A673 (cell line): ENCODE results near the gene NOX4. TPM values are rescaled to one million over a fixed set of nuclear protein-coding genes. Genes with fewer than 3 reads are reported as not detected.
A peak's percentile ranks its signal among the peaks of the same experiment; 100 is the strongest.

Source experiments
- BruUV-seq: library from RNA; stranded (reverse); fragments of 400-500 nt; replicated peaks from 2 replicates; lab custom pipeline; 2021; lab: Mats Ljungman, UMichigan
- CTCF ChIA-PET: fragments of 300-600 bp; sonication (Branson Sonifier 250); formaldehyde crosslinking; loops from one replicate; lab custom pipeline; 2022; ENCODE audit warnings: antibody characterized with exemption; lab: Charles Lee
- POLR2A ChIA-PET: fragments of 300-600 bp; sonication (Branson Sonifier 250); formaldehyde crosslinking; loops from one replicate; lab custom pipeline; 2022; ENCODE audit warnings: antibody characterized with exemption; ENCODE audit not compliant: low non-redundant PET; lab: Charles Lee
- DNase-seq: peaks from one replicate; pipeline ENCODE4 v3.0.0-alpha.2; 2015; ENCODE audit warnings: low spot score
- H3K27ac ChIP-seq: fragments of 200-600 bp; sonication (generic); 2 replicates; pipeline ENCODE4 v1.5.1; 2016; ENCODE audit warnings: mixed run types, low read depth, mild to moderate bottlenecking, mixed read lengths, antibody characterized with exemption, low read length; ENCODE audit not compliant: poor library complexity, severe bottlenecking
- H3K27me3 ChIP-seq: fragments of 200-600 bp; sonication (generic); replicated peaks from 2 replicates; pipeline ENCODE4 v1.6.1; 2017; ENCODE audit warnings: mixed run types, low read depth, mild to moderate bottlenecking, mixed read lengths, antibody characterized with exemption, low read length; ENCODE audit not compliant: insufficient read depth, poor library complexity
- H3K36me3 ChIP-seq: fragments of 200-600 bp; sonication (generic); 2 replicates; pipeline ENCODE4 v1.6.1; 2016; ENCODE audit warnings: mixed run types, mild to moderate bottlenecking, mixed read lengths, antibody characterized with exemption, low read length; ENCODE audit not compliant: insufficient read depth, poor library complexity, severe bottlenecking
- H3K4me1 ChIP-seq: fragments of 200-600 bp; sonication (generic); 2 replicates; pipeline ENCODE4 v1.6.1; 2017; ENCODE audit warnings: mixed run types, mild to moderate bottlenecking, mixed read lengths, antibody characterized with exemption, low read length; ENCODE audit not compliant: insufficient read depth, poor library complexity, severe bottlenecking
- H3K4me3 ChIP-seq: fragments of 200-600 bp; sonication (generic); 2 replicates; pipeline ENCODE4 v1.5.1; 2016; ENCODE audit warnings: low read depth, mixed run types, mild to moderate bottlenecking, mixed read lengths, low read length; ENCODE audit not compliant: poor library complexity, severe bottlenecking
- H3K9me3 ChIP-seq: fragments of 200-600 bp; sonication (generic); 2 replicates; pipeline ENCODE4 v1.6.1; 2016; ENCODE audit warnings: mixed run types, low read depth, mild to moderate bottlenecking, mixed read lengths, antibody characterized with exemption, low read length; ENCODE audit not compliant: poor library complexity, severe bottlenecking
- EZH2 ChIP-seq: fragments of 200-600 bp; sonication (generic); IDR thresholded peaks from 2 replicates; pipeline ENCODE4 v1.6.1; 2017; ENCODE audit warnings: borderline replicate concordance, low read depth, mild to moderate bottlenecking, mixed read lengths, antibody characterized with exemption, low read length; ENCODE audit not compliant: poor library complexity, severe bottlenecking
- intact Hi-C: fragments of 100-400 bp; cut with micrococcal nuclease; formaldehyde crosslinking; loops from one replicate; pipeline ENCODE4 v1.10.0; 2022; ENCODE audit not compliant: unreplicated experiment
- total RNA-seq: library from RNA; stranded (reverse); gene quantifications from 2 replicates; pipeline ENCODE4 v1.2.3, GENCODE V29; 2021
- TF ChIP-seq, protein P1 (sequence below): fragments of 300-800, 200-600 bp; sonication (generic); conservative IDR thresholded peaks from 2 replicates; pipeline ENCODE4 v1.5.1; 2017; ENCODE audit warnings: low read depth, mild to moderate bottlenecking, antibody characterized with exemption, low read length, moderate library complexity, mixed read lengths

NOX4 gene
- total RNA-seq, 1 experiment from 2014 or later: 0.19 TPM

DNA sequence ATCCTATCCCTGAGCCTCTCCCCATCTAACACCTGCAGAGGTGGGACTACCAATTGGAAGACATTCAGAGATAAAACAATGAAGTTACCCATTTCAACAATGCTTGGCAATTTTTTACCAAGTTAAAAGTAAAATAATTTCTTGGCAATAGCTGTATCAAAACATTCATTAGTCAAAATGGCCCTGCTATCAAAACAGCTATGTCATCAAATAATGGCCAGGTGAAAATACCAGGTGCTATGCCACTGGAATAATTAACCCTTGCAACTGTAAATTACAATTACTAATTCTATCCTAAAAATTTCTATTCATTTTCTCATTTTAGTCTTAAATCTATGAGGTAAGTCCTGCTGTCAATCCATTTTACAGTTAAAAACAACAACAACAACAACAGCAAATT, 43.3 kb downstream of the NOX4 start:
- no peak for DNase-seq
- Histone ChIP-seq H3K27ac (no peak overlapping the region), H3K27me3 (no peaks in the 10 kb centered on the region), H3K36me3 (no peaks in the 10 kb centered on the region), H3K4me3 (no peak overlapping the region), H3K9me3 (no peaks in the 10 kb centered on the region), H3K4me1 (peaks cover 14% of the 10 kb centered on the region)
- POLR2A ChIA-PET: interaction anchor here (0.6 kb wide), 1 partner anchor 14 kb away, joined by 9 read pairs; no protein-coding TSS in a partner anchor
- BruUV-seq: no TSS peak
- intact Hi-C loops: no loop called here
- no peak for TF ChIP-seq EZH2
- TF ChIP-seq, protein P1, sequence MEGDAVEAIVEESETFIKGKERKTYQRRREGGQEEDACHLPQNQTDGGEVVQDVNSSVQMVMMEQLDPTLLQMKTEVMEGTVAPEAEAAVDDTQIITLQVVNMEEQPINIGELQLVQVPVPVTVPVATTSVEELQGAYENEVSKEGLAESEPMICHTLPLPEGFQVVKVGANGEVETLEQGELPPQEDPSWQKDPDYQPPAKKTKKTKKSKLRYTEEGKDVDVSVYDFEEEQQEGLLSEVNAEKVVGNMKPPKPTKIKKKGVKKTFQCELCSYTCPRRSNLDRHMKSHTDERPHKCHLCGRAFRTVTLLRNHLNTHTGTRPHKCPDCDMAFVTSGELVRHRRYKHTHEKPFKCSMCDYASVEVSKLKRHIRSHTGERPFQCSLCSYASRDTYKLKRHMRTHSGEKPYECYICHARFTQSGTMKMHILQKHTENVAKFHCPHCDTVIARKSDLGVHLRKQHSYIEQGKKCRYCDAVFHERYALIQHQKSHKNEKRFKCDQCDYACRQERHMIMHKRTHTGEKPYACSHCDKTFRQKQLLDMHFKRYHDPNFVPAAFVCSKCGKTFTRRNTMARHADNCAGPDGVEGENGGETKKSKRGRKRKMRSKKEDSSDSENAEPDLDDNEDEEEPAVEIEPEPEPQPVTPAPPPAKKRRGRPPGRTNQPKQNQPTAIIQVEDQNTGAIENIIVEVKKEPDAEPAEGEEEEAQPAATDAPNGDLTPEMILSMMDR: no peak
- CTCF ChIA-PET: no interaction called here

GRCh38 chr11:89443361-89444322, 47.5 kb downstream of the NOX4 start:
- Histone ChIP-seq H3K9me3 (no peaks in the 10 kb centered on the region), H3K4me1 (peaks cover 16% of the 10 kb centered on the region), H3K27ac (peak overlapping the region; percentile 49), H3K36me3 (no peaks in the 10 kb centered on the region), H3K4me3 (no peak overlapping the region), H3K27me3 (no peaks in the 10 kb centered on the region)
- ChIA-PET POLR2A (no interaction called here), CTCF (no interaction called here)
- peak; percentile 66 for DNase-seq
- intact Hi-C loops: no loop called here
- BruUV-seq: no TSS peak
- TF ChIP-seq, protein P1: no peak
- TF ChIP-seq EZH2: no peak

DNA sequence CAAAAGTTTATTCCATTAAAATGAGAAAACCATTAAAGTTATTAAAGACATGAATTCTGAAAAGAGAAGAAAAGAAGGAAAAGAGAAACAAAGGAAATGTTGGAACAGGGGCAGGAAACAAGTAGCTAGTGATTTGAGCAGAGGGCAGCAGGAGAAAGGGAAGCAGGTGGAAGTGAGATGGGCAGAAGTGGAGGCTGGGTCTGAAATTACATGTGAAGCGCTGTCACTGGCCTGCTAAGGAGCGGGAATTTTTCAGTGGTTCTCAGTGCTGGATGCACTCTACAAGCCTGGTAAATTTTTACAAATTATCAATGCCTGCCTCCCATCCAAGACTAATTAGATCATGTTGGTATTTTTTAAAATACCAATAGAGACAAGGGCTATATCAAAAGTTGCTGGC, 48.4 kb downstream of the NOX4 start:
- no peaks in the 10 kb centered on the region for H3K27me3 ChIP-seq
- no peak for DNase-seq
- ChIA-PET POLR2A (no interaction called here), CTCF (no interaction called here)
- TF ChIP-seq, protein P1: no peak
- TF ChIP-seq EZH2: no peak
- no peaks in the 10 kb centered on the region for H3K9me3 ChIP-seq
- intact Hi-C loops: no loop called here
- no peak overlapping the region for H3K4me3 ChIP-seq
- H3K36me3 ChIP-seq: no peaks in the 10 kb centered on the region
- peaks cover 16% of the 10 kb centered on the region for H3K4me1 ChIP-seq
- BruUV-seq: no TSS peak
- H3K27ac ChIP-seq: no peak overlapping the region
